ENCODE results near the gene ST3GAL3. TPM values are rescaled to one million over a fixed set of nuclear protein-coding genes. Genes with fewer than 3 reads are reported as not detected.

ST3GAL3 gene
- total and polyA plus RNA-seq, 2 experiments from 2014 or later: 4.5 to 7.0 TPM

GRCh38 chr1:43786201-43786958, 79.0 kb downstream of the ST3GAL3 start:
- H3K9me2 ChIP-seq (ENCODE audit: insufficient read depth): 0 out of 2 replicates have a peak, but pooled peaks cover 4% of the 10 kb centered on the region
- Mint-ChIP-seq H3K4me1 (peaks cover 16% of the 10 kb centered on the region), H3K4me3 (no peak overlapping the region), H3K36me3 (ENCODE audit: low read depth) (no peaks in the 10 kb centered on the region), H3K9me3 (no peaks in the 10 kb centered on the region), H3K27me3 (ENCODE audit: insufficient read depth, low read depth, poor library complexity) (peaks cover 1% of the 10 kb centered on the region), H3K27ac (no peak overlapping the region)
- H2AFZ ChIP-seq: no peak overlapping the region
- H3K27me3 ChIP-seq (ENCODE audit: insufficient read depth): no peaks in the 10 kb centered on the region
- no peak overlapping the region for H3K27ac ChIP-seq (ENCODE audit: low read depth)
- TF ChIP-seq ZNF462 (CRISPR knock-in tag; IDR thresholded peaks at IDR 0.05) (no peak), CREB1 (CRISPR knock-in tag; IDR thresholded peaks at IDR 0.05; ENCODE audit: low read depth) (no peak), EZH2 (IDR thresholded peaks at IDR 0.05; ENCODE audit: low read depth, unreplicated experiment) (no peak), STAT1 (IDR thresholded peaks at IDR 0.05; ENCODE audit: unreplicated experiment) (no peak), CTCF (conservative IDR thresholded peaks at IDR 0.05; ENCODE audit: low read depth in 2 of 2) (no peak), JUNB (IDR thresholded peaks at IDR 0.05; ENCODE audit: unreplicated experiment) (no peak), ZNF331 (CRISPR knock-in tag; IDR thresholded peaks at IDR 0.05; ENCODE audit: low read depth) (no peak), EZH2phosphoT487 (IDR thresholded peaks at IDR 0.05; ENCODE audit: unreplicated experiment) (no peak), NANOG (IDR thresholded peaks at IDR 0.05; ENCODE audit: borderline replicate concordance) (no peak), ZNF114 (CRISPR knock-in tag; IDR thresholded peaks at IDR 0.05) (no peak), POLR2AphosphoS5 (IDR thresholded peaks at IDR 0.05; ENCODE audit: low read depth) (no peak), ETS1 (IDR thresholded peaks at IDR 0.05) (no peak)
- TF ChIP-seq, protein P1, sequence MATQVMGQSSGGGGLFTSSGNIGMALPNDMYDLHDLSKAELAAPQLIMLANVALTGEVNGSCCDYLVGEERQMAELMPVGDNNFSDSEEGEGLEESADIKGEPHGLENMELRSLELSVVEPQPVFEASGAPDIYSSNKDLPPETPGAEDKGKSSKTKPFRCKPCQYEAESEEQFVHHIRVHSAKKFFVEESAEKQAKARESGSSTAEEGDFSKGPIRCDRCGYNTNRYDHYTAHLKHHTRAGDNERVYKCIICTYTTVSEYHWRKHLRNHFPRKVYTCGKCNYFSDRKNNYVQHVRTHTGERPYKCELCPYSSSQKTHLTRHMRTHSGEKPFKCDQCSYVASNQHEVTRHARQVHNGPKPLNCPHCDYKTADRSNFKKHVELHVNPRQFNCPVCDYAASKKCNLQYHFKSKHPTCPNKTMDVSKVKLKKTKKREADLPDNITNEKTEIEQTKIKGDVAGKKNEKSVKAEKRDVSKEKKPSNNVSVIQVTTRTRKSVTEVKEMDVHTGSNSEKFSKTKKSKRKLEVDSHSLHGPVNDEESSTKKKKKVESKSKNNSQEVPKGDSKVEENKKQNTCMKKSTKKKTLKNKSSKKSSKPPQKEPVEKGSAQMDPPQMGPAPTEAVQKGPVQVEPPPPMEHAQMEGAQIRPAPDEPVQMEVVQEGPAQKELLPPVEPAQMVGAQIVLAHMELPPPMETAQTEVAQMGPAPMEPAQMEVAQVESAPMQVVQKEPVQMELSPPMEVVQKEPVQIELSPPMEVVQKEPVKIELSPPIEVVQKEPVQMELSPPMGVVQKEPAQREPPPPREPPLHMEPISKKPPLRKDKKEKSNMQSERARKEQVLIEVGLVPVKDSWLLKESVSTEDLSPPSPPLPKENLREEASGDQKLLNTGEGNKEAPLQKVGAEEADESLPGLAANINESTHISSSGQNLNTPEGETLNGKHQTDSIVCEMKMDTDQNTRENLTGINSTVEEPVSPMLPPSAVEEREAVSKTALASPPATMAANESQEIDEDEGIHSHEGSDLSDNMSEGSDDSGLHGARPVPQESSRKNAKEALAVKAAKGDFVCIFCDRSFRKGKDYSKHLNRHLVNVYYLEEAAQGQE (IDR thresholded peaks at IDR 0.05; ENCODE audit: unreplicated experiment): no peak
- H3F3A ChIP-seq (replicated peaks; ENCODE audit: low read depth): no peaks in the 10 kb centered on the region
- H4K20me1 ChIP-seq (replicated peaks; ENCODE audit: insufficient read depth): no peaks in the 10 kb centered on the region
- no peak overlapping the region for H3K4me3 ChIP-seq
- DNase-seq (ENCODE audit: low spot score): no peak
- H3K4me1 ChIP-seq (ENCODE audit: insufficient read depth): no peaks in the 10 kb centered on the region; the same call in 1 of the 2 replicates
- no peak for ATAC-seq
- no peak overlapping the region for H3K4me2 ChIP-seq
- H3K36me3 ChIP-seq (ENCODE audit: insufficient read depth): no peaks in the 10 kb centered on the region
- H3K79me2 ChIP-seq (replicated peaks; ENCODE audit: insufficient read depth): no peaks in the 10 kb centered on the region

Measured in GM23338 (cell line).